CD4-positive, alpha-beta T cell treated with Interleukin-15 for 4 hours (primary cell): Measurements from ENCODE around the gene CCDC32.

Experiments
- DNase-seq: peaks from one replicate; pipeline ENCODE4 v3.0.0-alpha.2; 2020; ENCODE audit warnings: low spot score

Gene CCDC32

DNA sequence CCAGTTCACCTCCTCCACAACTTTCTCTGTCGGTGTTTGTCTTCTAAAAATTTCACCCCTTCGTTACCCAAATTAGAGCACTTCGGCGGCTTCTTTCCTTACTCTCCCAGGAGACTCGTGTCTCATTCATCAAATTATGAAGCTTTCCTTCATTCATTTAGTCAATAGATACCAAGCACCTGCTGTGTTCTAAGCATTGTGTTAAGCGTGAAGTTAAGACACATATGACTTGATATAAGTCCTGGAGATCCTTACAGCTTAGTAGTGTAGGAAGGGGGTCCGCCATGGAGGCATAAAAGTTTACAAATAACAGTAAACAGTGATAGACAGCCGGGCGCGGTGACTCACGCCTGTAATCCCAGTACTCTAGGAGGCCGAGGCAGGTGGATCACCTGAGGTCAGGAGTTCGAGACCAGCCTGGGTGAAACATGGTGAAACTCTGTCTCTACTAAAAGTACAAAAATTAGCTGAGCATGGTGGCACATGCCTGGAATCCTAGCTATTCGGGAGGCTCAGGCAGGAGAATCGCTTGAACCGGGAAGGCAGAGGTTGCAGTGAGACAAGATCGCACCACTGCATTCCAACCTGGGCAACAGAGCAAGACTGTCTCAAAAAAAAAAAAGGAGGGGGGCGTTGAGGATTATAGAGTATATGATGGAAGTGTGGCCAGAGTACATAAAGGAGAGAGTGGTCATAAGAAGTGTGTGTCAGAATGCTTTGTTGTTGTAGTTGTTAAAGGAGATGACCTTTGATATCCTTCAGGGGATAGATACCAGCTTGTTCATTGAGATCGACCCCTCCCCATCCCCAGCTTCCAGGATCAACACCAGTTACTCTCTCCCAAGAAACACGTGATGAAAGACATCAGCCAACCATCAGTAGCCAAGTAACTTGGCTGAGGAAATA, 744 bp upstream of the CCDC32 start:
- no peak for DNase-seq

DNA sequence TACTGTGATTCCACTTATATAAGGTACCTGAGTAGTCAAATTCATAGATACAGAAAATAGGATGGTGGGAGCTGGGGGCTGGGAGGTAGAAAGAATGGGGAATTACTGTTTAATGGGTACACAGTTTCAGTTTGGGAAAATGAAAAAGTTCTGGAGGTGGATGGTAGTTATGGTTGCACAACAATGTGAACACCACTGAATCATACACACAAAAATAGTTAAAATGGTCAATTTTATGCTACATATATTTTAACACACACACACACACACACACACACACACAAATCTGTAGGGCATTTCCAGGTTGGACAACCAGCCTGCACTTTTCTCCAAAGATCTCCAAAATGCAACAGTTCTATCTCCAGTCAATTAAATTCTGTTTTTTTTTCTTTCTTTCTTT, 1.4 kb downstream of the CCDC32 start:
- DNase-seq: no peak

DNA sequence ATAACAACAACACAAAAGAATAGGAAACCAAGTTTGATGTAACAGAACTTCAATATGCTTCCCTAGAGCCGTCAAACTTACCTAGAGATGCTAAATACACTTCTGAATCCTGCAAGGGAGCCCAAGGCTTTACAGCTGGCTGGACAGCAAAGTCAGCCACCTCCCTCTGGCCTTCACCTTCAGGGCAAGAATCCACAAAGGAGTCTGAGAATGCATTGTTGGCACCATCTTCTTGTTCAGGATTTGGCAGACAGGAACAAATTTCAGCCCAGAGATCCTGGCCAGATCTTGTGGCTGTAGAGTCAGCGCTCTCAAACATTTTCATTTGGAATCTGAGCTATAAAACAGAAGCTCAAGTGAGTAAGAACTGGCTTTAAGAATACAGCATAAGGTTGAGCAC, 2.2 kb downstream of the CCDC32 start:
- no peak for DNase-seq

DNA sequence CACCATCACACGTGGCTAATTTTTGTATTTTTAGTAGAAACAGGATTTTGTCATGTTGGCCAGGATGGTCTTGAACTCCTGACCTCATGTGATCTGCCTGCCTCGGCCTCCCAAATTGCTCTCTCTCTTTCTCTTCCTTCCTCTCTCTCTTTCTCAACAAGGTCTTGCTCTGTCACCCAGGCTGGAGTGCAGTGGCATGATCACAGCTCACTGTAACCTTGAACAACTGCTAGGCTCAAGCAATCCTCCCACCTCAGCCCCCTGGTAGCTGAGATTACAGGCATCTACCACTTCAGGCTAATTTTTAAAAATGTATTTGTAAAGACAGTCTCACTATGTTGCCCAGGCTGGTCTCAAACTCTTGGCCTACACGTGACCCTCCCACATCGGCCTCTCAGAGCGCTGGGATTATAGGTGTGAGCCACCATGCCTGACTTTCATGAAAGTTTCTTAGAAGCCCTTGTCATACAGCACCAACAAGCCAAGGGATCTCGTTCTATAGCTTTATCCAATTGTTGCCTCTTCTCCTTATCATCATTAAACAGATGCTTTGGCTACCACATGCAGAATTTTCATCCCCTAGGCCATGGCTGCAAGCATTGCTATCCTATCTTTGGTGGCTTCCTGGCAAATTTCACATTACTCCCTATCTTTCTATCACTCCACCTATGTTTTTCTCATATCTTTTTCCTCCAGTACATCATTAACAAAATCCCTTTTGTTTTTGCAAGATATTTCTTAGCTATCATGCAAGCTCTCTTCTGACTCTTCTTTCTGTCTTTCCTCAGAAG, 5.7 kb downstream of the CCDC32 start:
- no peak for DNase-seq

DNA sequence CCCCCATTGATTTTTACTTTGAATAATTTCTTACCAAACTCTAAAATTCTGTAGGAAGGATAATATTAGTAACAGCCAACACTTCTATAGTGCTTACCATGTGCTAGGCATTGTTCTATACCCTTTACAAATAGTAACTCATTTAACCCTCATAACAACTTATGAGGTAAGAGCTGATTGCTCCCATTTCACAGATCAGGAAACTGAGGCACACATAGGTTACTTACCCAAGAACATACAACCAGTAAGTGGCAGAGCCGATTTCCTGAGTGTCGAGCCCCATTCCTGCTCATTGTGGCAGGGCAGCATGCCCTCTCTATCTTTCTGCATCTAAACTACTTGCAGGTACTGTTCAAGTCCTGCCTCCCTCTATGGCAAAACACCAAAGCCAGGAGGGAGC, 9.0 kb downstream of the CCDC32 start:
- DNase-seq: no peak

DNA sequence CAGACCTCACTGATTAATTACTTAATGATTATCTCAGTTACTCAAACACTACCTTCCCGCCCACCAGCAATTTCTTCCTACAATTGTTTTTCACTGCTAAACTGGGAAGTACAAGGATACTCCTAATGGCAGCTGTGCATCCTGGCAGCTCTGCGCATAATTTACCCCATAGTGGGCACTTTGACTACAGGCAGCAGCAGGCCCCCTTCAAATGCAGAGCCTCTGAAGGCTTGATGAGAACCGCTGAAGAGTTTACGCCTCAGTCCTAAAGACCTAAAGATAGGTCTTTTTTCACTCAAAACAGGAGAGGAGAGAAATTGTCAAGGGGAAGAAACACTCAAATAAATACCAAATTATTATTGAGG, 10.7 kb downstream of the CCDC32 start:
- DNase-seq: no peak

DNA sequence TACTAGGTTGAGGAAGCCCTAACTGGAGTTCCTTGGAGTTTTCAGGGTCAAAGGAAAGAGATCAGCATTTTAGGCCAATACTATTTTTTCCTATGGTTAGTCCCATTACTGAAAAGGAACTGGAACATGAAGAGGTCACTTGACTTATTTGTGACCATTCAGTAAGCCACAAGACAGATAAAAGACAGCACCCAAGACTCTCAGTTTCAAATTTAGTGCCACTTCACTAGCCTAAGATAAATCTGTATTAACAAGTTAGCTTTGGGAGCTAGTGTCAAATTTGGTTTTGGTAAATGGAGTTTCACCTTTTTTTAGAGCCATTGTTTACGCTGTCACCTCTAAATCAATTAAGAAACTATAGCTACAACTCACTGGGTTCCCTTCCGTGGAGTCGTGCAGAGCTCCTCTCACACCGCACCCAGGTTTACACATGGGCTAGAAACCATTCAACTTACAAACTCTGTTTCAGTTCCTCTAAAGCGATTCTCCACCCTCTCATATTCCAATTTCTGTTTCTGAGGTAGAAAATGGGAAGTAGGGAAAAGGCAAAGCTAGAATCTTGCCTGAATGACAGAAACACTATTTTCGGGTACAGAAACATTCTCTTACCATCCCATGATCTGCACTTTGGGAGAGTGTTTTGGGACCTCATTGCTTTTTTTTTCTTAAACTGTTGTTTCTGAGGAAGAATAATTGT, 14.4 kb downstream of the CCDC32 start:
- no peak for DNase-seq

DNA sequence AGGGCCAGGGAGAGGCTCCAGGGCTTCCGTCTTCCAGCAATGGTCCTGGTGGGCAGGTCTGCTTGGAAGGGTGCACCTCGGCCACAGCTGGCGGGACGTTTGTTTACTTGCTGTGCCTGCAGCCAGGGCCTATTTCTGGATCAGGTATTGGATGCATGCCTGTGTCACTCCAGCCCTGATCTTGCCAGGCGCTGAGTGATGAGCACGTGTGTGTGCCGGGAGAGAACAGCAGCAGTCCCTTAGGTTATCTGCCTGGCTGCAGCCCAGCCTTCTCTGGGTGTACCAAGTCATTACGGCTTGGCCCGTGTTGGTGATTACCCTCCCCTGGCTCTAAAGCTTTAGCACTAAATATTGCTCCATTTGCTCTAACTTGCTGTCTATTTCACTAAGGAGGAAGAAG, 14.9 kb downstream of the CCDC32 start:
- no peak for DNase-seq

DNA sequence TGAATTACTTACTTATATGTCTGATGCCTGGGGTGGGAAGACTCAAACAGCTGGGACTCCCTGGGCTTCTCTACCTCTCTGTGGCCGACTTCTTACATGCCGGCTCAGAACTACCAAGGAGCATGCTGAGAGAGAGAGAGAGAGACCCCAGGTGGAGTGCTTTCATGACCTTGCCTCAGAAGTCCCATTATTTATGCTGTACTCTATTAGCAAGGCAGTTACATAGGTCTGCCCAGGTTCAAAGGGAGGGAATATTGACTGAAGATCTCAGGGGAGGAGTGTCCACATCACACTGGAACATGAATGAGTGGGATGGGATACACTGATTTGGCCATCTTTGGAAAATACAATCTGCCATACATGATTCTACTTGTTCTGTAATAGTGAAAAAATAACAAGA, 16.2 kb downstream of the CCDC32 start:
- no peak for DNase-seq

DNA sequence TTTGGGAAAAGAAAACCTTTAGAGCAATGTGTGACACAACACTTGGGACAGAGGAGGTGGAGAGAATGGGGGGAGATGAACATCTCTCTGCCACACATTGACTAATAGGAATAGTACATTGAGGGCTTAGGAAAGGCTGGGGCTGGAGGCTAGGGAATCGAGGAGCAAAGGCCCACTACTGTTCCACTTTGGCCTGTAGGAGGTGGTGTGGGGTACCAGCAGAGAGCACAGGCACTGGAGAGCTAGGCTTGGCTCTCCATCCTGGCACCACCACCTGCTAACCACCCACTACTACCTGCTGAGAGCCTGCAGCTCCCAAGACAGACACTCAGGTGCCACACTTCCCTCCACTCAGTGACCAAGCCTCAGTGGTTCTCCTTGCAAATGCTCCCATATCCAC, 19.4 kb downstream of the CCDC32 start:
- no peak for DNase-seq

DNA sequence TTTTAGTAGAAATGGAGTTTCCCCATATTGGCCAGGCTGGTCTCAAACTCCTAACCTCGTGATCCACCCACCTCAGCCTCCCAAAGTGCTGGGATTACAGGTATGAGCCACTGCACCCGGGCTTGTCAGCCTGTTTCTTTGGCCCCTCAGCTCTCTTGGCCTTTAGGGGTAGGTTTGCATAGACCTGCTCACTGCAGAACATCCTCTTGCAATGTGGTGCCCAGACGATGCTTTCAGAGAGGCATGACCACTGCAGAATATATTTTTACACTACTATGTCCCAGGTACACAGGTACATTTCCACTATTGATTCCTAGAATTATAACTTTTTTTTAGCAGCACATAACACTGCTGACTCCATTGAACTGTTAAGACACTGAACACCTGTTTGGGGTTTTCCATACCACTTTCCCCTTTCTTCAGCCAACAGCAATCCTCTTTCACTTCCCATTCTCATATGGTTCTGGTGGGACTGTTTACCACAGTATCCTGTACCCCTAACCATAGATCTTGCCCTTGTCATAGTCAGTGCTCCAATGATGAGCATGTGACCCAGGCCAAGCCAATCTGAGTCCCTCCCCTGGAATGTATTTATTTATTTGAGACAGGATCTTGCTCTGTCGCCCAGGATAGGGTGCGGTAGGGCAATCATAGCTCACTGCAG, 21.1 kb downstream of the CCDC32 start:
- DNase-seq: no peak

DNA sequence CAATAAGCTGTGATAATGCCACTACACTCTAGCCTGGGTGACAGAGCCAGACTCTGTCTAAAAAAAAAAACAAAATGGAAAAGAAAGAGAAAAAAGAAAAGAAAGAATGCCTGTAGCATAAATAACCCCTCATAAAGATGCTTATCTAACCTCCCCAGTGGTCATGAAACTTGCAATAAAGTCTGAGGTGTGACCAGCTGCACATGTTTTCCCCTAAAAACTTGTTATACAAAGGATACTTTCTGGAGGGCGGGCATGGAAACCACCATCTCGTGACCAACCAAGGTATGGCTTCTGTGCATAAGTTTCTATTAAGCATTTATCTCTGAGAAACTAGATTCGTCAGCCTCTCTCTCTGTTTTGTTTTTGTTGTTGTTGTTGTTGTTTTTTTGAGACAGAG, 21.8 kb downstream of the CCDC32 start:
- DNase-seq: no peak

DNA sequence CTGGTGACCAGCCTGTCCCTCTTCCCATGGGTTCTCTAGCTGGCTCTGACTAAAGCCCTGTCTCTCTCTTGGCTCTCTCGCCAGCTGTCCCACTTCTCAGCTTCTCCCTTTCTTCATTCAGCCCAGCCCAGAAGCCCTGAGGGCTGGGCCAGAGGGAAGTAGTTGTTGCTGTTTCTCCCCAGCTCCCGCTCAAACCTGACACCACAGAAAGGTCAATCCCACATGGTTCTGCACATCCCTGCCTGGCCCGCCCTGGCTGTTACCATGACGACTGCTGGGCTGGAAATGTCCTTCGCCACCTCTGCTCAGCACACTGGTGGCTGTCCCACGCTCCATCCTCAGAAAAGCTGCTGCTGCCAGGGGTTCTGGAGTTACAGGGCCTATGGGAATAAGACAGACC, 25.9 kb downstream of the CCDC32 start:
- no peak for DNase-seq

DNA sequence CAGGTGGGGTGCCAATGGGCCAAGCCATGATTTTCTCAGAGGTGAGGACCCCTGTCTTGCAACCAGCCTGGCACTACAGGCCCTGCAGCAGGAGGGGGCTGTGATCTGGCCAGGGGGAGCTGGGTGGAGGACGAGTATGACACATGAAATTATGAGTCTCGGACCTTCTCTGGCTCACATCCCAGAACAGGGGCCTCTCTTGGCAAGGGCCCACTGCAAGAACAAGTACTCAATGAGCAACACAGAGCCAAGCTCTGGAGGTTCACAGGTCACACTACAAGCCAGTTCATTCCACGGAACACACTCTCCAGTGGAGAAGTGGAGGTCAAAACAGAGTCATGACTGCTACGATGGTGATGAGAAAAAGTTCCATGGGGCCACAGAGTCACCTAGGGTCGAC, 28.3 kb downstream of the CCDC32 start:
- DNase-seq: no peak

DNA sequence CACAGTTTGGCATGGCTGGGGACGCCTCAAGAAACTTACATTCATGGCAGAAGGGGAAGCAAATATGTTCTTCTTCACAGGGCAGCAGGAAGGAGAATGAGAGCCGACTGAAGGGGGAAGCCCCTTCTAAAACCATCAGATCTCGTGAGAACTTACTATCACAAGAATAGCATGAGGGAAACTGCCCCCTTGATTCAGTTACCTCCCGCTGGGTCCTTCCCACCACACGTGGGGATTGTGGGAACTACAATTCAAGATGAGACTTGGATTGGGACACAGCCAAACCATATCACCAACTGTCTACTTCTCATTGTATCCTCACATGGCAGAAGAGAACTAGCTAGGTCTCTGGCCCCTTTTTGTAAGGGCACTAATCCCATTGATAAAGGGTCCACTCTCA, 30.5 kb downstream of the CCDC32 start:
- no peak for DNase-seq

DNA sequence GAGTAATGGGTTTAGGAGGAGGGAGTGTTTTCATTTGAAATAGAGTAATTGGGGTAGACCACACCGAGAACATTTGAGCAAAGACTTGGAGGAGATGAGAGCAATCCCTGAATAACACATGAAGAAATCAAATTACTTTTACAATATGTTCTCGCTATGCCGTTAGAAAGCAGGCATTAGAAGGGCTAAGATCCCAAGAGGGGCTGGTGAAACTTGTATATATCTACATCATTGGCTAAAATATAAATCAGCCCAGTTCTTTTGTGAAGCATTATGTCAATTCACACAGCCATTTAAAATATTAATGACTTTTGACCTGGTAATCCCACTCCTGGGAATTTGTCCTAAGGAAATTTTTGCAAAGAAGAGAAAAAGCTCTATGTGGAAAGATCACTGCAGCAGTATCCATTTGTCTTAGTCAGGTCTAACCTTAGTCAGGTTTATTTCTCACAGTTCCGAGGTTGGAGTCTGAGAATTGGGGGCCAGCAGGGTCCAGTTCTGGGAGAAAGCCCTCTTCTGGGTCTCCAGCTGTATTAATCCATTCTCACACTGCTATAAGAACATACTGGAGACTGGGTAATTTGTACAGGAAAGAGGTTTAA, 31.0 kb downstream of the CCDC32 start:
- DNase-seq: no peak

DNA sequence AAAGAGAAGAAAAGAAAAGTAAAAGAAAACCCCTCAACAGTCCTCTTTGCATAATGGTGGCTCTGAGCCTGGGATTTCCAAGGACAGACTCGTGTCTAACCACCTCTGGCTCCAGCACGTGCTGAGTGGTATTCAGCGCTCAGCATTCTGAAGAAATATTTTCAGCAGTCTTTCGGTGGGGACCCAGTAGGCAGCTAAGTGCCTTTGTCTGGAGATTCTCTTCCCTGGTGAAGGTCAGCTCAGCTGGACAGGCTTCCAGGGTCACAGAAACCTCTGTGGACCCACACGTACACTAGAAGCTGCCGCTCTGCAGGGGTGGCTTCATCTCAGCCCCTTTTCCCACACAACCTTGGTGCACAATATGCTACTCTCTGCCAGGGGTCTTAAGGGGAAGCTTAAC, 36.0 kb downstream of the CCDC32 start:
- no peak for DNase-seq

DNA sequence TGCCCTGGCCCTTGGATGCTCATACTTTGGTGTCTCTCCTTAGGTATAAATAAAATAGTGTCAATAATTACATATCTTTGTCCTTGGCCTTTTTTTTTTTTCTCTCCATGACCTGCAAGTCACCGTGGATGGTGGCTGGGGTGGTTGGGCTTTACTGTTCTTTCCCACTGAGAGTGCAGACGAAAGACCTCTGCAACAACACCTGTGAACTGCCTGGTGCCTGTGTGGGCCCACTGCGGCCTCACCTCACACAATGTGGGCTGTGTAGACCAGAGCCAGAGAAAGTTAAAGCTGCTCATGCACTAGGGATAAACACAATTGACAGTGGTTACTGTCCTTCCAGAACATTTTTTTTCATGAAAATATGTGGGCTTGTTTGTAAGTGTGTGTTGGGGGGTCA, 39.0 kb downstream of the CCDC32 start:
- no peak for DNase-seq

DNA sequence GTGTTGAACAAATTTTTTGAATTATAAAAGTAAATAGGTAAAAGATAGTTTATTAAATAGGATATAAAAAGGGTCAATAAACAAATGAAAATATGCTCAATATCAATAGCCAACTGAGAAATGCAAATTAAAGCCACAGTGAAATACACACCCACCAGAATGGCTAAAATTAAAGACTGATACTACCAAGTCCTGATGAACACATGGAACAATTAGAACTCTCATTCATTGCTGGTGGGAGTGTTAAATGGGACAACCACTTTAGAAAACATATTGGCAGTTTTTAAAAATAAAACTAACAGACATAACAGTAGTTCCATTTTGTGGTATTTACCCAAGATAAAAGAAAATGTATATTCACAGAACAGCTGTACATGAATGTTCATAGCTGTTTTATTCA, 41.2 kb downstream of the CCDC32 start:
- no peak for DNase-seq

DNA sequence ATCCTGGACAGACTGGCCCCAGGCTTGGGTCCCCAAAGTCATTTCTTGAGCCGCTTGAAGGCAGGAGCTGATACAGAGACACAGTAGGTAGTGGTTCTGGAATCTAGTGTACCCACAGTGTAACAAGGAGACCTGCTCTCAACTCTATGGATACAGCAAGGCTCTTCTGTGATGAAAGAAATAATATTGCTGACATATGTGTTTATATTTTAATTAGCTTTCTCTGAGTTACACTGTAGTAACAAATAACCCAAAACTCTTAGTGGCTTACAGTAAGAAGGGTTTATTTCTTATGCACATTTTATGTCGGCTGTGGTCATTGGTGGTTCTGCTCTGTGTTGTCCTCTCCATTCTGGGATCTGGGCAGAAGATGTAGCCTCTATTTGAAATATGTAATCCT, 48.5 kb downstream of the CCDC32 start:
- DNase-seq: no peak

DNA sequence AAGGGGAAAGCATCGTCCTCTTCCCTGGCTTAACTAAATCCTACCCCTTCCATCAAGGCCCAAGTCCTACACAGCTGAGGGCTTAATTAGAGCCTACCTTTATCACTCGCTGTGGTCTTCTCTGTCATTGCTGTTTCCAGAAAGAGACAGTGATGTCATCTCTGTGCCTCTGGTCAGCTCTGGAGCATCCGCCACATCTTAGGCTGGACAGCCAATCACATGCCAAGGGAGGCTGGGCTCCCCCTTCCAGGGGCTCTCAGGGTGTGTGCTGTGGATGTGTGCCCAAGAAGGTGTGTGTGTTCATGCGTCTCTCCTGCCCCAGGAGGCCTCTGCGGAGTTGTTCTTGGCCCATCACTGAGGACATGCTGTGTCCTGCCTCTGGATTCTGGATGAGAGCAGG, 51.2 kb downstream of the CCDC32 start:
- no peak for DNase-seq

DNA sequence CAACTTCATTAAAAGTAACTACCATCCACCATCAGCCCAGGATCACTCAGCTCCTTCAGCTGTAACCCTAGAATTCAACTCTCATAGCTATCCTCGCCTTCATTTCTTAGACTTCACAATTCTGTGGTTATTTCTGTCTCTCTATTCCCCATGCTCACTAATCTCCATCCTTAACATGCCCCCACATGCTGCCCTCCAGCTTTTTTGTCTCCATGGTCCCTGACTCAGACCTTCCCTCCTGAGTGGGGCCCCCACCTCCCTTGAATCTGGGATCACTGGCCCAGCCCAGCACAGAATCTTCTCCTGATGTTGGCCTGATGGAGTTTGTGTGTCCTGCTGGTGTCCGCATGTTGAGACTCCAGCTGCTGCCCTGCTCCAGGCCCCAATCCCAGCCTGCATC, 52.4 kb downstream of the CCDC32 start:
- DNase-seq: no peak
